ENCODE data around the gene ZNF181.

DNA sequence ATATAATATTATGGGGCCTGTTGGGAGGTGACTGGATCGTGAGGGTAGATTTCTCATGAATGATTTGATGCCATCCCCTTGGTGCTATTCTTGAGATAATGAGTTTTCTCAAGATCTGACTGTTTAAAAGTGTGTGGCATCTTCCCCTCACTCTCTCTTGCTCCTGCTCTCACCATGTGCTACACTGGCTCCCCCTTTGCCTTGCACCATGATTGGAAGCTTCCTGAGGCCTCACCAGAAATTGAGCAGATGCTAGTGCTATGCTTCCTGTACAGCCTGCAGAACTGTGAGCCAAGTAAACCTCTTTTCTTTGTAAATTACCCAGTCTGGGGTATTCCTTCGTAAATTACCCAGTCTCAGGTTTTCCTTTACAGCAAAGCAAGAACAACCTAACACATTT, 40.8 kb downstream of the ZNF181 start:
- TF ChIP-seq, protein P1, sequence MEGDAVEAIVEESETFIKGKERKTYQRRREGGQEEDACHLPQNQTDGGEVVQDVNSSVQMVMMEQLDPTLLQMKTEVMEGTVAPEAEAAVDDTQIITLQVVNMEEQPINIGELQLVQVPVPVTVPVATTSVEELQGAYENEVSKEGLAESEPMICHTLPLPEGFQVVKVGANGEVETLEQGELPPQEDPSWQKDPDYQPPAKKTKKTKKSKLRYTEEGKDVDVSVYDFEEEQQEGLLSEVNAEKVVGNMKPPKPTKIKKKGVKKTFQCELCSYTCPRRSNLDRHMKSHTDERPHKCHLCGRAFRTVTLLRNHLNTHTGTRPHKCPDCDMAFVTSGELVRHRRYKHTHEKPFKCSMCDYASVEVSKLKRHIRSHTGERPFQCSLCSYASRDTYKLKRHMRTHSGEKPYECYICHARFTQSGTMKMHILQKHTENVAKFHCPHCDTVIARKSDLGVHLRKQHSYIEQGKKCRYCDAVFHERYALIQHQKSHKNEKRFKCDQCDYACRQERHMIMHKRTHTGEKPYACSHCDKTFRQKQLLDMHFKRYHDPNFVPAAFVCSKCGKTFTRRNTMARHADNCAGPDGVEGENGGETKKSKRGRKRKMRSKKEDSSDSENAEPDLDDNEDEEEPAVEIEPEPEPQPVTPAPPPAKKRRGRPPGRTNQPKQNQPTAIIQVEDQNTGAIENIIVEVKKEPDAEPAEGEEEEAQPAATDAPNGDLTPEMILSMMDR (IDR thresholded peaks at IDR 0.05) = no peak
- no peak for TF ChIP-seq ZNF317 (CRISPR knock-in tag; IDR thresholded peaks at IDR 0.05; ENCODE audit: borderline replicate concordance, low read depth)
- TF ChIP-seq TP53 (CRISPR knock-in tag; IDR thresholded peaks at IDR 0.05) = no peak
- no peak for TF ChIP-seq CBFB (CRISPR knock-in tag; IDR thresholded peaks at IDR 0.05; ENCODE audit: low read depth)
- TF ChIP-seq, protein P2, sequence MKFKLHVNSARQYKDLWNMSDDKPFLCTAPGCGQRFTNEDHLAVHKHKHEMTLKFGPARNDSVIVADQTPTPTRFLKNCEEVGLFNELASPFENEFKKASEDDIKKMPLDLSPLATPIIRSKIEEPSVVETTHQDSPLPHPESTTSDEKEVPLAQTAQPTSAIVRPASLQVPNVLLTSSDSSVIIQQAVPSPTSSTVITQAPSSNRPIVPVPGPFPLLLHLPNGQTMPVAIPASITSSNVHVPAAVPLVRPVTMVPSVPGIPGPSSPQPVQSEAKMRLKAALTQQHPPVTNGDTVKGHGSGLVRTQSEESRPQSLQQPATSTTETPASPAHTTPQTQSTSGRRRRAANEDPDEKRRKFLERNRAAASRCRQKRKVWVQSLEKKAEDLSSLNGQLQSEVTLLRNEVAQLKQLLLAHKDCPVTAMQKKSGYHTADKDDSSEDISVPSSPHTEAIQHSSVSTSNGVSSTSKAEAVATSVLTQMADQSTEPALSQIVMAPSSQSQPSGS (CRISPR knock-in tag; IDR thresholded peaks at IDR 0.05; ENCODE audit: borderline replicate concordance, low read depth) = no peak
- TF ChIP-seq, protein P3, sequence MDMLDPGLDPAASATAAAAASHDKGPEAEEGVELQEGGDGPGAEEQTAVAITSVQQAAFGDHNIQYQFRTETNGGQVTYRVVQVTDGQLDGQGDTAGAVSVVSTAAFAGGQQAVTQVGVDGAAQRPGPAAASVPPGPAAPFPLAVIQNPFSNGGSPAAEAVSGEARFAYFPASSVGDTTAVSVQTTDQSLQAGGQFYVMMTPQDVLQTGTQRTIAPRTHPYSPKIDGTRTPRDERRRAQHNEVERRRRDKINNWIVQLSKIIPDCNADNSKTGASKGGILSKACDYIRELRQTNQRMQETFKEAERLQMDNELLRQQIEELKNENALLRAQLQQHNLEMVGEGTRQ (CRISPR knock-in tag; IDR thresholded peaks at IDR 0.05) = no peak
- TF ChIP-seq SP1 (CRISPR knock-in tag; conservative IDR thresholded peaks at IDR 0.05) = no peak
- TF ChIP-seq, protein P4, sequence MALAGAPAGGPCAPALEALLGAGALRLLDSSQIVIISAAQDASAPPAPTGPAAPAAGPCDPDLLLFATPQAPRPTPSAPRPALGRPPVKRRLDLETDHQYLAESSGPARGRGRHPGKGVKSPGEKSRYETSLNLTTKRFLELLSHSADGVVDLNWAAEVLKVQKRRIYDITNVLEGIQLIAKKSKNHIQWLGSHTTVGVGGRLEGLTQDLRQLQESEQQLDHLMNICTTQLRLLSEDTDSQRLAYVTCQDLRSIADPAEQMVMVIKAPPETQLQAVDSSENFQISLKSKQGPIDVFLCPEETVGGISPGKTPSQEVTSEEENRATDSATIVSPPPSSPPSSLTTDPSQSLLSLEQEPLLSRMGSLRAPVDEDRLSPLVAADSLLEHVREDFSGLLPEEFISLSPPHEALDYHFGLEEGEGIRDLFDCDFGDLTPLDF (CRISPR knock-in tag; IDR thresholded peaks at IDR 0.05) = no peak
- TF ChIP-seq NFE2L1 (CRISPR knock-in tag; IDR thresholded peaks at IDR 0.05) = no peak

Measured in WTC11 (cell line).